Loucy (cell line): ENCODE measurements around the gene HIP1R.

ENCODE experiments used
- H2AFZ ChIP-seq: fragments of 200-600 bp; sonication (generic); 2 replicates; pipeline ENCODE4 v1.6.0; 2016; ENCODE audit warnings: antibody characterized with exemption, mild to moderate bottlenecking, low read length, moderate library complexity
- H3F3A ChIP-seq: fragments of 200-600 bp; 2 replicates; pipeline ENCODE4 v1.6.0; 2016; ENCODE audit warnings: antibody characterized with exemption, low read depth, mild to moderate bottlenecking
- H3K27me3 ChIP-seq: fragments of 200-600 bp; sonication (generic); 2 replicates; pipeline ENCODE4 v1.6.1; 2014; ENCODE audit warnings: low read length, mild to moderate bottlenecking; ENCODE audit not compliant: insufficient read depth, poor library complexity, severe bottlenecking
- H3K36me3 ChIP-seq: fragments of 200-600 bp; sonication (generic); 2 replicates; pipeline ENCODE4 v1.6.1; 2016; ENCODE audit warnings: low read length; ENCODE audit not compliant: insufficient read depth
- H3K4me1 ChIP-seq: fragments of 200-600 bp; sonication (generic); 2 replicates; pipeline ENCODE4 v1.5.1; 2014; ENCODE audit warnings: low read length, mild to moderate bottlenecking; ENCODE audit not compliant: insufficient read depth, poor library complexity, severe bottlenecking
- H3K4me2 ChIP-seq: fragments of 200-600 bp; sonication (generic); 2 replicates; pipeline ENCODE4 v1.6.0; 2014; ENCODE audit warnings: antibody characterized with exemption, low read length, low read depth, mild to moderate bottlenecking; ENCODE audit not compliant: poor library complexity, severe bottlenecking
- H3K4me3 ChIP-seq: fragments of 200-600 bp; sonication (generic); 2 replicates; pipeline ENCODE4 v1.5.1; 2014; ENCODE audit warnings: low read length, mild to moderate bottlenecking, mixed read lengths; ENCODE audit not compliant: poor library complexity, severe bottlenecking
- H3K79me2 ChIP-seq: fragments of 200-600 bp; sonication (generic); 2 replicates; pipeline ENCODE4 v1.6.1; 2014; ENCODE audit warnings: low read length; ENCODE audit not compliant: insufficient read depth
- H3K9ac ChIP-seq: fragments of 200-600 bp; sonication (generic); 2 replicates; pipeline ENCODE4 v1.6.0; 2014; ENCODE audit warnings: mild to moderate bottlenecking, low read depth, low read length, moderate library complexity; ENCODE audit not compliant: poor library complexity, severe bottlenecking
- H3K9me2 ChIP-seq: fragments of 200-600 bp; sonication (generic); replicated peaks from 2 replicates; pipeline ENCODE4 v1.6.1; 2016; ENCODE audit warnings: low read depth, low read length, mixed read lengths
- H3K9me3 ChIP-seq: fragments of 200-600 bp; sonication (generic); 2 replicates; pipeline ENCODE4 v1.6.1; 2014; ENCODE audit warnings: mild to moderate bottlenecking, antibody characterized with exemption, low read length, low read depth; ENCODE audit not compliant: insufficient read depth
- H4K20me1 ChIP-seq: fragments of 200-600 bp; sonication (generic); 2 replicates; pipeline ENCODE4 v1.6.0; 2014; ENCODE audit warnings: antibody characterized with exemption, low read length, mild to moderate bottlenecking; ENCODE audit not compliant: insufficient read depth, poor library complexity, severe bottlenecking
- CTCF ChIP-seq: fragments of 200-600 bp; sonication (generic); conservative IDR thresholded peaks from 2 replicates; pipeline ENCODE4 v1.5.1; 2014; ENCODE audit warnings: mild to moderate bottlenecking, antibody characterized with exemption, low read length
- EZH2phosphoT487 ChIP-seq: fragments of 200-600 bp; IDR thresholded peaks from 2 replicates; pipeline ENCODE4 v1.6.1; 2018; ENCODE audit warnings: antibody characterized with exemption, mild to moderate bottlenecking, moderate library complexity, borderline replicate concordance

Gene HIP1R

GRCh38 chr12:122842505-122843405 lies 7.5 kb downstream of the HIP1R start:
- Histone ChIP-seq H3K4me2 (no peak overlapping the region), H3K79me2 (peaks cover 63% of the 10 kb centered on the region)

GRCh38 chr12:122843455-122843854 lies 8.2 kb downstream of the HIP1R start:
- TF ChIP-seq EZH2phosphoT487 (no peak), CTCF (no peak)
- no peaks in the 10 kb centered on the region for H3K27me3 ChIP-seq
- no peaks in the 10 kb centered on the region for H3K36me3 ChIP-seq
- no peaks in the 10 kb centered on the region for H3K9me2 ChIP-seq
- peaks cover 20% of the 10 kb centered on the region for H4K20me1 ChIP-seq
- peaks cover 17% of the 10 kb centered on the region for H3K4me1 ChIP-seq
- H3K9me3 ChIP-seq = no peaks in the 10 kb centered on the region
- H2AFZ ChIP-seq = no peak overlapping the region
- no peak overlapping the region for H3K4me2 ChIP-seq
- H3K9ac ChIP-seq = no peak overlapping the region
- H3F3A ChIP-seq = no peaks in the 10 kb centered on the region
- H3K4me3 ChIP-seq = no peak overlapping the region
- H3K79me2 ChIP-seq = peaks cover 56% of the 10 kb centered on the region

More at GRCh38 chr12:122842505-122843405, 7.5 kb downstream of the HIP1R start:
- Histone ChIP-seq H3K9me2 (no peaks in the 10 kb centered on the region), H3K36me3 (no peaks in the 10 kb centered on the region), H3K4me1 (peaks cover 24% of the 10 kb centered on the region), H3K9me3 (no peaks in the 10 kb centered on the region), H3K4me3 (no peak overlapping the region), H3K27me3 (no peaks in the 10 kb centered on the region), H3F3A (no peaks in the 10 kb centered on the region), H2AFZ (no peak overlapping the region), H4K20me1 (peaks cover 23% of the 10 kb centered on the region), H3K9ac (no peak overlapping the region)
- TF ChIP-seq EZH2phosphoT487 = no peak
- no peak for TF ChIP-seq CTCF

- H3K9me3 ChIP-seq = no peaks in the 10 kb centered on the region
- H3F3A ChIP-seq = no peaks in the 10 kb centered on the region
- no peak overlapping the region for H2AFZ ChIP-seq
- H4K20me1 ChIP-seq = peaks cover 10% of the 10 kb centered on the region
- no peak overlapping the region for H3K4me2 ChIP-seq
- H3K79me2 ChIP-seq = peaks cover 46% of the 10 kb centered on the region
- no peaks in the 10 kb centered on the region for H3K27me3 ChIP-seq
- no peak overlapping the region for H3K9ac ChIP-seq
- H3K4me3 ChIP-seq = no peak overlapping the region
- peaks cover 9% of the 10 kb centered on the region for H3K4me1 ChIP-seq
- TF ChIP-seq EZH2phosphoT487 (no peak), CTCF (no peak)
- H3K9me2 ChIP-seq = no peaks in the 10 kb centered on the region
- no peaks in the 10 kb centered on the region for H3K36me3 ChIP-seq
Measured at GRCh38 chr12:122844366-122844971, 9.2 kb downstream of the HIP1R start.
